Stimulated activated CD8-positive, alpha-beta memory T cell treated with anti-CD3 and anti-CD28 coated beads, Interleukin-7, amount 100 ng/mL, for 1 hour (primary cell): ENCODE results near the gene SEMA3G.

Experiments used
- DNase-seq, 2 donors: peaks; one replicate each; pipeline ENCODE4 v3.0.0-alpha.2; 2020; ENCODE audit warnings: low read depth in 2 of 2

Gene SEMA3G

GRCh38 chr3:52396011-52396906 is 48.6 kb downstream of the SEMA3G start:
- DNase-seq, result no peak

DNA sequence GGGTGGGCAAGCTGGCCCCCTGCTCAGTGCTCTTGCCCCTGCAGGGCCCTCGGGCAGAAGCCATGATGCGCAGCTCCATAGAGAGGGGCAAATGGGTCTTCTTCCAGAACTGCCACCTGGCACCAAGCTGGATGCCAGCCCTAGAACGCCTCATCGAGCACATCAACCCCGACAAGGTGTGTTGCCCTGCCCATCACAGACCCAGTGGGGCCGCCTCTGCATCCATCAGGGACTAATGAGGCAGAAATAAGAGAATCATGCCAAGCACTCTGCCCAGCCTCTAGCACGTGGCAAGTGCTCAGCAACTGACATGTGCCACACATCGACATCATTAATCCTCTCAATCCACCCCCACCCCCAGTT is 49.4 kb downstream of the SEMA3G start:
- no peak for DNase-seq

- no peak for DNase-seq
Observed at GRCh38 chr3:52394751-52395502, 50.0 kb downstream of the SEMA3G start.

DNA sequence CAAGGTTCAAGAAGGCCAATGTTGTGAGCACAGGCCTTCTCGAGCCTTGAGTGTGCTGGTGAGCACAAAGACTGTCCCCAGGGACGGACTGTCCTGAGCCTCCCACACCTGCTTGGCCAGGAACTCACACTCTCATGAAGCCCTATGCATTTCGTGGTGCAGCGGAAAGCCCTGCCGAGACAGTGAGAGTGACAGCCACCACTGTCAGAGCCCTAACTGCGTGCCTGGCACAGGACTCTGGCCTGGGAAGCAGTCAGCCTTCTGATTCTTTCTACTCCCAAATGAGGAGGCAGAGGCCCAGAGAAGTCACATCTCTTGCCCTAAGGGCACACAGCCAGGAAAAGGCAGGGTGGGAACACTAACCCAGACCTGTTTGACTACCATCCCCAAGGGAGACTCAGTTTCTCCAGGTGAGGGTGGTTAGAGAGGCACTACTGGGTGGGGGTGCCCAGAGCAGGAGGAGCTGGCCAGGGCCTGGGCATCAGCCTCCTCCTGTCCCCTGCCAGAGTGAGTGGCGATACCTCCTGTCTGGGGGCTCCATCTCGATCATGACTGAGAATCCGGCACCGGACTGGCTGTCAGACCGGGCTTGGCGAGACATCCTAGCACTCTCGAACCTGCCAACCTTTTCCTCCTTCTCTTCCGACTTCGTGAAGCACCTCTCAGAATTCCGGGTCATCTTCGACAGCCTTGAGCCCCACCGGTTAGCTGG is 50.8 kb downstream of the SEMA3G start:
- no peak for DNase-seq

GRCh38 chr3:52393131-52393807 is 51.6 kb downstream of the SEMA3G start:
- DNase-seq, result no peak

- DNase-seq, result no peak
Observed at GRCh38 chr3:52392216-52392930, 52.5 kb downstream of the SEMA3G start.

GRCh38 chr3:52391096-52391495 is 53.8 kb downstream of the SEMA3G start:
- DNase-seq, result no peak

DNA sequence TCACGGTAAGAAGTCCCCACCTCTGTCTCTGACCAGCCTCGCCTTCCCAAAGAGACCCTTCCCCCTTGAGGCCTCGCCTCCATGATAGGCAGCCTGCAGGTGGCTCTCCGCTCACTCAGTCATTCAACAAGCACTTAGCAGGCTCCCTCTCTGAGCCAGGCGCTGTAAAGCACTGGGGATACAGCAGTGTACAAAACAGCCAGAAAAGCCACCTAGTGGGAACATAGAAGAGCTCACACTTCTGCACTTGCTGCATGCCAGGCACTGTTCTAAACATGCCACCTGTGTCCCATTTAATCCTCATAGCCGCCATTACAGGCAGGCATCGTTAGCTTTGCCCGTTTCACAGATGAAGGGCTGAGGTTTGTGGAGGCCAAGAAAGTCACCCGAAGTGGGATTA is 56.0 kb downstream of the SEMA3G start:
- DNase-seq, result no peak

DNA sequence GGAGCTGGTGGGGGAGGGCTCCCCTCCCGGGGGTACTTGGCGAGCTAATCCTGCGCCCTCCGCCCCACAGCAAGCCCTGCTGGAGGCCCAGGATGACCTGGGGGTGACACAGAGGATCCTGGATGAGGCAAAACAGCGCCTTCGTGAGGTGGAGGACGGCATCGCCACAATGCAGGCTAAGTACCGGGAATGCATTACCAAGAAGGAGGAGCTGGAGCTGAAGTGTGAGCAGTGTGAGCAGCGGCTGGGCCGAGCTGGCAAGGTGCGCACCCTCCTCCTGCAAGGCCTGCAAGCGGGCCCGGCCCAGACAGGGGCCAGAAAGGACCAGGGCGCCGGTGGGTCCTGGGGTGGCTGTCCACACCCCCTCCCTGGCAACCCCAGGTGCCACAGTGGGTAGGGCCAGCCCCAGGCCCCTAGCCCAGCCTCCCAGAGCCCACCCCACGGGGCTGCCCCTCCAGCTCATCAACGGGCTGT is 56.5 kb downstream of the SEMA3G start:
- no peak for DNase-seq

DNA sequence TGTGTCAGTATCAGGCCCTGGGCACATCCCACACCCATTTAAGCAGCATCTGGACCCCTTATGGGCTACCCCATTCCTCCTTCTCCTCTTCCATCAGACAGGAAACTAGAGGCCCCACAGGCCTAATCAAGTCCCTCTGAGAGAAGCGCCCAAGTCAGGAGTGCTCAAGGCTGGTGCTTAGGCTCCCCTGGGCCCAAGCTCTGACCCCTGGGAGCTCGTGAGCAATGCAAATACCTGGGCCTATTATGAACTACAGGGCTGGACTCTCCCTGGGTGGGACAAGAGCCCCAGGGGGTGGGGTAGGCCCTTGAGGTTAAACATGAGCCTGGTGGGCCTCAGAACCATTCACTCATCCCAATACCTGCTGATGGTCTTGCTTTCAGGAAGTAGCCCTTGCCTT is 57.4 kb downstream of the SEMA3G start:
- DNase-seq, result no peak

GRCh38 chr3:52385157-52385556 is 59.7 kb downstream of the SEMA3G start:
- DNase-seq, result no peak

GRCh38 chr3:52384019-52384761 is 60.7 kb downstream of the SEMA3G start:
- no peak for DNase-seq

DNA sequence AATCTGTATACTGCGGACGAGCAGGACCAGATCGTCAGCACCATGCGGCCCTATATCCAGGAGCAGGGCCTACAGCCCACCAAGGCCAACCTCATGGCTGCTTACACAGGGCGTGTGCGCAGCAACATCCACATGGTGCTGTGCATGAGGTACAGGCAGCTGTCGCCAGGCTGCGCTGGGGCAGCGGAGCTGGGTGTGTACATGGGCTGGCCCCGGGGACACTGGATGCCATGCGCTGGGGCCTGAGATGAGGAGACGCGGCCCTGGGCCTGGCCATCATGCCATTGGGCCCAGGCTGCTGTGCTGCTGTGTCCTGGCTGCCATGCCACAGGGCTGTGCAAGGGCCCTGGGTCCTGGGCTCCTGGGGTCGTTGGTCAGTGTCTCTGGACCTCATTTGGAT is 61.5 kb downstream of the SEMA3G start:
- no peak for DNase-seq
